ENCODE data around the gene FUT3. TPM values are rescaled to one million over a fixed set of nuclear protein-coding genes. Genes with fewer than 3 reads are reported as not detected.
"Not testable (repeated sequence)": the region's sequence is repeated elsewhere in the genome, so short reads cannot be mapped to it uniquely, and the experiment has no call there.

Gene FUT3
- total RNA-seq, 6 experiments from 2014 or later = 0.19 to 1.4 (median 0.33) TPM

DNA sequence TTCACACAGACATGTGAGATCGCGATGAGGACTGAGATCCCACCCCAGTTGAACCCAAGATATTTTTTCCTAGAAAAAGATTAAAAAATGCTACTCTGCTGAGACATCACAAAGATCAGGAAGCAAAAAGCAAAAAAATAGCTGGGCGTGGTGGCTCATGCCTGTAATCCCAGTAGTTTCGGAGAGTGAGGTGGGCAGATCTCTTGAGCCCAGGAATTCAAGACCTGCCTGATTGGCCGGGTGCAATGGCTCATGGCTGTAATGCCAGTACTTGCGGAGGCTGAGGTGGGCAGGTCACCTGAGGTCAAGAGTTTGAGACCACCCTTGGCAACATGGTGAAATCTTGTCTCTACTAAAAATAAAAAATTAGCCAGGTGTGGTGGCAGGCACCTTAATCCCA lies 1.1 kb downstream of the FUT3 start:
- no peak for DNase-seq

DNA sequence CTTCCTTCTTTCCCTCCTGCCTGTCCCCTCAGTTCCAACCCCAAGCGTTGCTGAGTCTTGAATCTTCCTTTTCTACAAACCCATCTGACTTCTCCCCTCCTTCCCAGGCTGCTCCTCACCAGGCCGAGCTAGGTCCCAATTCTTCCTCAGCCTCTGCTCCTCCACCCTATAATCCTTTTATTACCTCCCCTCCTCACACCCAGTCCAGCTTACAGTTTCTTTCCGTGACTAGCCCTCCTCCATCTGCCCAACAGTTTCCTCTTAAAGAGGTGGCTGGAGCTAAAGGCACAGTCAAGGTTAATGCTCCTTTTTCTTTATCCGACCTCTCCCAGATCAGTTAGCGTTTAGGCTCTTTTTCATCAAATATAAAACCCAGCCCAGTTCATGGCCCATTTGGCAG lies 2.6 kb downstream of the FUT3 start:
- H3K4me1 ChIP-seq; ATAC-seq; H3K27ac ChIP-seq; H3K36me3 ChIP-seq; DNase-seq; H3K9me3 ChIP-seq; H3K4me3 ChIP-seq; H3K27me3 ChIP-seq; intact Hi-C loops (cut with DNase I): not testable (repeated sequence)
- WGBS (ENCODE audit: insufficient coverage, low coverage, low lambda C conversion rate, missing lambda C conversion rate) = 86% methylated on average over 5 of the region's 5 CpGs

More for the DNA sequence above, 1.1 kb downstream of the FUT3 start:
- Histone ChIP-seq H3K36me3 (no peaks in the 10 kb centered on the region), H3K27me3 (no peaks in the 10 kb centered on the region), H3K9me3 (no peaks in the 10 kb centered on the region), H3K4me3 (no peak overlapping the region), H3K27ac (no peak overlapping the region), H3K4me1 (peaks cover 0 to 5% (median 2%) of the 10 kb centered on the region in 4 donors)
- TF ChIP-seq CTCF (IDR thresholded peaks at IDR 0.05) (no peak), POLR2A (IDR thresholded peaks at IDR 0.05) (no peak)
- 67% methylated on average over 5 of the region's 6 CpGs for WGBS (ENCODE audit: insufficient coverage, low coverage, low lambda C conversion rate, missing lambda C conversion rate)
- intact Hi-C loops (cut with DNase I) = no loop called here
- ATAC-seq = no peak

DNA sequence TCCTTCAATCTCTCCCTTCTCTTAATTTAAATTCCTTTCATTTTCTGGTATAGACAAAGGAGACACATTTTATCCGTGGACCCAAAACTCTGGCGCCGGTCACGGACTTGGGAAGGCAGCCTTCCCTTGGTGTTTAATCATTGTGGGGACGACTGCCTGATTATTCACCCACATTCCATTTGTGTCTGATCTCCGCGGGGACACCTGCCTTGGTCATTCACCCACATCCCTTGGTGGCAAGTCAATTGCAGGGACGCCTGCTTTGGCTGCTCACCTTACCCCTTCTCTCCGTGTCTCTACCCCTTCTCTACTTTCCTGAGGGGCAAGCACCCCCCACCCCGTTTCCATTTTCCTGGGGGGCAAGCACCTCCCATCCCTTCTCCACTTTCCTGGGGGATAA lies 3.4 kb downstream of the FUT3 start:
- DNase-seq; H3K27me3 ChIP-seq; H3K4me1 ChIP-seq; H3K9me3 ChIP-seq; H3K27ac ChIP-seq; ATAC-seq; H3K36me3 ChIP-seq; H3K4me3 ChIP-seq; intact Hi-C loops (cut with DNase I): not testable (repeated sequence)
- WGBS (ENCODE audit: insufficient coverage, low coverage, low lambda C conversion rate, missing lambda C conversion rate) = 73% methylated on average over 9 of the region's 10 CpGs

DNA sequence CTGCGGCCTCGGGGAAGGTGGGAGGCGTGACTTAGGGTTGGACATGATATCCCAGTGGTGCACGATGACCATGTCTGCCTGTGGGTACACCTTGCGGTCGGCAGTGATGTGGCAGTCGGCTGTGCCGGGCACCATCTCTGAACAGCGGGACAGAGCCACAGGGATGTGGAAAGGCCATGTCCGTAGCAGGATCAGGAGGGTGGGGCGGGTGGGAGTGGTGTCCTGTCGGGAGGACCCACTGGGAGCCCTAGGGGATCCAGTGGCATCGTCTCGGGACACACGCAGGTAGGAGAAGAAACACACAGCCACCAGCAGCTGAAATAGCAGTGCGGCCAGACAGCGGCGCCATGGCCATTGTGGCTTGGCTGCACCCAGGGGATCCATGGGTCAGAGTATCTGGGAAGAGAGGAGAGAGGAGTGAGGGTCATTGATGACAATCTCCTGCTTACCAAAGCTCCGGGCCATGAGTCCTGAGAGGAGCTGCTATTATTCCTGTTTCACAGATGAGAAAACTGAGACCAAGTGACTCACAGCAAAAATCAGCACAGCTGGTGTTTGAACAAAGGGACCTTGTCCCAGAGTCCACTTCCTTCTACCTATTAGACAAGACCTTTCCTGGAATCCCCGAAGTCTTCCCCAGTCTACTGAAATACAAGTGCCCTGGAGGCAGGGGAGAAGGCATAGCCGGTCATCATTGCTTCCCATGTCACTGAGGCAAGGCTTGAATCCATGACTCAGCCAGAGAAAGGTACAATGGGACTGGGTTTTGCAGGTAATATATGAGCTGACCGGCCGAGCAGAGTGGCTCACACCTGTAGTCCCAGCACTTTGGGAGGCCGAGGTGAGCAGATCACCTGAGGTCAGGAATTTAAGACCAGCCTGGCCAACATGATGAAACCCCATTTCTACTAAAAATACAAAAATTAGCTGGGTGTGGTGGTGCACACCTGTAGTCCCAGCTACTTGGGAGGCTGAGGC lies 6.5 kb downstream of the FUT3 start:
- H3K9me3 ChIP-seq = no peaks in the 10 kb centered on the region
- H3K4me1 ChIP-seq = peaks cover 0 to 5% (median 0%) of the 10 kb centered on the region in 4 donors
- no peak for TF ChIP-seq CTCF (IDR thresholded peaks at IDR 0.05)
- TF ChIP-seq POLR2A (IDR thresholded peaks at IDR 0.05) = no peak
- H3K27ac ChIP-seq = no peak overlapping the region
- ATAC-seq = no peak
- intact Hi-C loops (cut with DNase I) = no loop called here
- no peaks in the 10 kb centered on the region for H3K36me3 ChIP-seq
- DNase-seq = no peak
- no peak overlapping the region for H3K4me3 ChIP-seq
- 72% methylated on average over 6 of the region's 24 CpGs for WGBS (ENCODE audit: insufficient coverage, low coverage, low lambda C conversion rate, missing lambda C conversion rate)
- H3K27me3 ChIP-seq = no peaks in the 10 kb centered on the region

DNA sequence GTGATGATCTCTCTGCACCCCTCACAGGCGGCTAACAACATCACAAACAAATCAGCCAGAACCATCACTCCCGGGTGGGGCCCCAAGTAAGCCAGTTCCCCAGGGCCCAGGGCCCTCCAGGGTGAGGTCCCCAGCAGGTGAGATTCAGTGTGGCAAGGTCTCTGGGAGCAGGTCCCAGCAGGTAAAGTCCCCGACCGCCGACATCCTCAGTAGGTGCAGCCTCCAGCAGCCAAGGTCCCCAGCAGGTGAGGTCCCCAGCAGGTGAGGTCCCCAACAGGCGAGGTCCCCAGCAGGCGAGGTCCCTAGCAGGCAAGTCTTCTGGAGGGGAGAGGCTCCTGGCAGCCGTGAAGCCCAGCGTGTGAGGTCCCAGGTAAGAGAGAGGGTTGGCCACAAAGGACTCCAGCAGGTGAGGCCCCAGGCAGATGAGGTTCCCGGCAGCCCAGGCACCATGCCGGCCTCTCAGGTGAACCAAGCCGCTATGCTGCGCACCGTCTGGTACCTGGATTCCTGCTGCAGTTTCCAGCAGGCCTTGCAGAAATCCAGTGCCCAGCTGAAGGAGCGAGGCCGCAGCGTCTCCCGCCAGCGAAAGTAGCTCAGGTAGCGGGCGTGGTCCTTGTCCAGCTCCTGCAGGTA lies 7.8 kb downstream of the FUT3 start:
- H3K4me3 ChIP-seq = no peak overlapping the region
- TF ChIP-seq CTCF (IDR thresholded peaks at IDR 0.05) (no peak), POLR2A (IDR thresholded peaks at IDR 0.05) (no peak)
- 96% methylated on average over 5 of the region's 21 CpGs for WGBS (ENCODE audit: insufficient coverage, low coverage, low lambda C conversion rate, missing lambda C conversion rate)
- DNase-seq = no peak
- no peak for ATAC-seq
- H3K9me3 ChIP-seq = no peaks in the 10 kb centered on the region
- H3K27ac ChIP-seq = no peak overlapping the region
- H3K27me3 ChIP-seq = no peaks in the 10 kb centered on the region
- intact Hi-C loops (cut with DNase I) = no loop called here
- no peaks in the 10 kb centered on the region for H3K36me3 ChIP-seq
- peaks cover 0 to 14% (median 4%) of the 10 kb centered on the region in 4 donors for H3K4me1 ChIP-seq

- peaks cover 0 to 26% (median 11%) of the 10 kb centered on the region in 4 donors for H3K4me1 ChIP-seq
- DNase-seq; H3K9me3 ChIP-seq; H3K36me3 ChIP-seq; H3K27ac ChIP-seq; intact Hi-C loops (cut with DNase I); ATAC-seq; H3K27me3 ChIP-seq; H3K4me3 ChIP-seq: not testable (repeated sequence)
- WGBS (ENCODE audit: insufficient coverage, low coverage, low lambda C conversion rate, missing lambda C conversion rate) = no CpG with 5 or more reads among the region's 6 CpGs
Measured at GRCh38 chr19:5841735-5842111, 9.5 kb downstream of the FUT3 start.

All from right lobe of liver (tissue), 6 donors.